IMR-90 (cell line): Measurements from ENCODE around the gene HOXD13. TPM values are rescaled to one million over a fixed set of nuclear protein-coding genes. Genes with fewer than 3 reads are reported as not detected.

ENCODE experiments used
- ATAC-seq: fragments of 200-7000 bp; cut with Tn5 transposase; 2 replicates; pipeline ENCODE4 v1.9.1; 2020; ENCODE audit warnings: low read depth, mild to moderate bottlenecking, moderate library complexity
- BruUV-seq: library from RNA; stranded (reverse); fragments of 400-500 nt; replicated peaks from 2 replicates; lab custom pipeline; 2021; lab: Mats Ljungman, UMichigan
- CTCF ChIA-PET: fragments of 300-600 bp; formaldehyde crosslinking; extraction: SDS; loops from one replicate; lab custom pipeline; 2021; ENCODE audit warnings: antibody characterized with exemption; lab: Yijun Ruan, JAX
- POLR2A ChIA-PET: fragments of 300-600 bp; sonication (Branson Sonifier 250); formaldehyde crosslinking; loops from one replicate; lab custom pipeline; 2022; ENCODE audit warnings: antibody characterized with exemption; ENCODE audit not compliant: unreplicated experiment; lab: Charles Lee
- DNase-seq: peaks from one replicate; pipeline ENCODE4 v3.0.0; 2013
- H2AFZ ChIP-seq: replicated peaks from 2 replicates; pipeline ENCODE3; 2013; ENCODE audit warnings: low read length, mild to moderate bottlenecking; ENCODE audit not compliant: poor library complexity
- H2AK5ac ChIP-seq: 2 replicates; pipeline ENCODE4 v1.6.1; 2013; ENCODE audit warnings: low read depth, low read length, inconsistent platforms
- H2AK9ac ChIP-seq: replicated peaks from 2 replicates; pipeline ENCODE3; 2013; ENCODE audit warnings: mild to moderate bottlenecking, low read depth, low read length, moderate library complexity; ENCODE audit not compliant: poor library complexity
- H2BK120ac ChIP-seq: 2 replicates; pipeline ENCODE4 v1.6.1; 2013; ENCODE audit warnings: low read depth, low read length, inconsistent platforms
- H2BK15ac ChIP-seq: 3 replicates; pipeline ENCODE4 v1.6.1; 2013; ENCODE audit warnings: low read depth, low read length, inconsistent platforms
- H2BK20ac ChIP-seq: 2 replicates; pipeline ENCODE4 v1.6.1; 2013; ENCODE audit warnings: low read depth, mild to moderate bottlenecking, inconsistent platforms, low read length, moderate library complexity
- H2BK5ac ChIP-seq: 2 replicates; pipeline ENCODE4 v1.6.1; 2013; ENCODE audit warnings: mild to moderate bottlenecking, low read depth, low read length, inconsistent platforms; ENCODE audit not compliant: poor library complexity, severe bottlenecking
- H3K14ac ChIP-seq: replicated peaks from 2 replicates; pipeline ENCODE4 v1.6.1; 2013; ENCODE audit warnings: low read depth, low read length, inconsistent platforms
- H3K18ac ChIP-seq: 2 replicates; pipeline ENCODE4 v1.6.1; 2013; ENCODE audit warnings: low read depth, low read length, control low read depth
- H3K23ac ChIP-seq: 2 replicates; pipeline ENCODE4 v1.6.1; 2013; ENCODE audit warnings: low read depth, low read length, inconsistent platforms
- H3K27ac ChIP-seq: 2 replicates; pipeline ENCODE4 v1.5.1; 2013; ENCODE audit warnings: mild to moderate bottlenecking, control low read depth, low read length; ENCODE audit not compliant: insufficient read depth
- H3K27me3 ChIP-seq: 2 replicates; pipeline ENCODE4 v1.6.1; 2013; ENCODE audit warnings: low read length; ENCODE audit not compliant: control insufficient read depth, insufficient read depth
- H3K36me3 ChIP-seq: 2 replicates; pipeline ENCODE4 v1.6.1; 2013; ENCODE audit warnings: low read length, mixed read lengths; ENCODE audit not compliant: control insufficient read depth, insufficient read depth
- H3K4ac ChIP-seq: 2 replicates; pipeline ENCODE4 v1.6.1; 2013; ENCODE audit warnings: low read depth, low read length, inconsistent platforms
- H3K4me1 ChIP-seq: 2 replicates; pipeline ENCODE4 v1.6.1; 2013; ENCODE audit warnings: low read length, mixed read lengths; ENCODE audit not compliant: control insufficient read depth, insufficient read depth
- H3K4me2 ChIP-seq: 2 replicates; pipeline ENCODE4 v1.6.1; 2013; ENCODE audit warnings: low read depth, mild to moderate bottlenecking, control low read depth, low read length, moderate library complexity
- H3K4me3 ChIP-seq: 2 replicates; pipeline ENCODE4 v1.5.1; 2013; ENCODE audit warnings: low read depth, mild to moderate bottlenecking, control low read depth, low read length, moderate library complexity; ENCODE audit not compliant: insufficient read depth
- H3K56ac ChIP-seq: 2 replicates; pipeline ENCODE4 v1.6.1; 2013; ENCODE audit warnings: low read length, inconsistent platforms; ENCODE audit not compliant: insufficient read depth; ENCODE audit errors: extremely low read depth
- H3K79me1 ChIP-seq, 2 experiments: 2 replicates each; pipeline ENCODE4 v1.6.1; 2013; ENCODE audit warnings: low read length in 2 of 2, inconsistent platforms in 1 of 2, low read depth in 1 of 2
- H3K9ac ChIP-seq: 2 replicates; pipeline ENCODE4 v1.6.1; 2013; ENCODE audit warnings: low read depth, low read length, control low read depth
- H3K9me1 ChIP-seq: 2 replicates; pipeline ENCODE4 v1.6.1; 2013; ENCODE audit warnings: low read length, inconsistent platforms; ENCODE audit not compliant: insufficient read depth
- H3K9me3 ChIP-seq: 2 replicates; pipeline ENCODE4 v1.6.1; 2013; ENCODE audit warnings: low read length; ENCODE audit not compliant: control insufficient read depth, insufficient read depth
- H4K20me1 ChIP-seq: 2 replicates; pipeline ENCODE4 v1.6.1; 2013; ENCODE audit warnings: low read length, inconsistent platforms; ENCODE audit not compliant: insufficient read depth
- H4K5ac ChIP-seq: 2 replicates; pipeline ENCODE4 v1.6.1; 2013; ENCODE audit warnings: mild to moderate bottlenecking, low read depth, low read length, control low read depth
- H4K8ac ChIP-seq, 2 experiments: 2 replicates each; pipeline ENCODE4 v1.6.1; 2013; ENCODE audit warnings: low read depth in 2 of 2, low read length in 2 of 2, control low read depth in 1 of 2, inconsistent platforms in 1 of 2
- H4K91ac ChIP-seq: 2 replicates; pipeline ENCODE4 v1.6.1; 2013; ENCODE audit warnings: low read depth, low read length, inconsistent platforms; ENCODE audit not compliant: insufficient read depth
- BHLHE40 ChIP-seq: fragments of 150-350 bp; IDR thresholded peaks from 2 replicates; pipeline ENCODE4 v1.6.1; 2016; ENCODE audit warnings: mild to moderate bottlenecking, low read depth, low read length
- WGBS, 2 experiments: methylation state at CpG; one replicate each; pipeline versions ENCODE4 v1.1.5 to v1.1.7; 2013; ENCODE audit warnings: missing lambda C conversion rate in 2 of 2; ENCODE audit not compliant: insufficient read length in 1 of 2; ENCODE audit errors: extremely low coverage in 2 of 2; 5-methylcytosine and 5-hydroxymethylcytosine counted together
- dilution Hi-C: fragments of 300-500 bp; cut with HindIII; formaldehyde crosslinking; loops from one replicate; pipeline ENCODE4 v1.14.3; 2018; ENCODE audit warnings: low sequenced_read_pairs; ENCODE audit not compliant: unreplicated experiment
- in situ Hi-C: fragments of 300-500 bp; cut with MboI; formaldehyde crosslinking; loops from 3 replicates; pipeline ENCODE4 v1.14.3; 2019; ENCODE audit warnings: low sequenced_read_pairs, inconsistent platforms, mixed read lengths
- intact Hi-C: fragments of 100-400 bp; cut with micrococcal nuclease; formaldehyde crosslinking; loops from 2 replicates; pipeline ENCODE4 v1.10.0; 2022
- polyA plus RNA-seq, 3 experiments: library from polyadenylated mRNA; depleted of rRNA; stranded (reverse); fragments of >200 nt; gene quantifications; 2 replicates each; pipeline ENCODE4 v1.2.3, GENCODE V29; 2012; ENCODE audit warnings: low replicate concordance in 1 of 3
- total RNA-seq: library from RNA; depleted of rRNA; stranded (reverse); fragments of >200 nt; gene quantifications from 2 replicates; pipeline ENCODE4 v1.2.3, GENCODE V29; 2012

The HOXD13 gene
- total and polyA plus RNA-seq, 2 of the 4 experiments (the other 2 are of a cell fraction): not detected

- Histone ChIP-seq H3K27ac (no peak overlapping the region), H2AK5ac (no peak overlapping the region), H3K27me3 (peaks cover 93% of the 10 kb centered on the region), H3K79me1 (no peaks in the 10 kb centered on the region), H2AK9ac (no peak overlapping the region), H4K8ac (no peak overlapping the region), H4K20me1 (no peaks in the 10 kb centered on the region), H2AFZ (peak overlapping the region; percentile 38), H3K14ac (no peak overlapping the region), H3K4ac (no peak overlapping the region), H3K4me3 (no peak overlapping the region), H2BK20ac (no peak overlapping the region), H2BK5ac (no peak overlapping the region), H3K56ac (no peak overlapping the region), H3K4me1 (peaks cover 3% of the 10 kb centered on the region; the same call in 1 of the 2 replicates), H2BK120ac (no peak overlapping the region), H3K4me2 (no peak overlapping the region), H3K9me1 (no peaks in the 10 kb centered on the region), H3K9ac (no peak overlapping the region), H3K9me3 (peaks cover 1% of the 10 kb centered on the region), H3K23ac (no peak overlapping the region), H2BK15ac (no peak overlapping the region), H4K91ac (no peak overlapping the region), H4K5ac (no peak overlapping the region), H3K36me3 (no peaks in the 10 kb centered on the region), H3K18ac (no peak overlapping the region)
- 2% methylated on average over 7 of the region's 18 CpGs; no CpG with 5 or more reads in 1 of the 2 experiments for WGBS, 2 experiments
- DNase-seq: no peak
- no peak for TF ChIP-seq BHLHE40
- in situ Hi-C loops: loop anchor here (10.0 to 25.0 kb wide), 4 partner anchors 413 to 1361 kb away; no protein-coding TSS in a partner anchor
- BruUV-seq: no TSS peak
- intact Hi-C loops: loop anchor here (1.0 to 10.0 kb wide), 8 partner anchors 408 to 1393 kb away; no protein-coding TSS in a partner anchor
- CTCF ChIA-PET: interaction anchor here (0.5 to 3.9 kb wide), 9 partner anchors 9 to 1328 kb away, joined by 3 to 13 read pairs (median 4); no protein-coding TSS in a partner anchor
- ATAC-seq: no peak; the same call in 1 of the 2 replicates
- dilution Hi-C loops: no loop called here
- POLR2A ChIA-PET: no interaction called here
These were observed 5.4 kb downstream of the HOXD13 start for GRCh38 chr2:176097820-176098365.
